Measurements from ENCODE around the gene MPIG6B.

Gene MPIG6B

GRCh38 chr6:31723245-31723979 lies at the start of gene MPIG6B:
Gene MPIG6B, plus strand, starts transcription at chr6:31723373. Its CDS starts 11 bp downstream, at chr6:31723384.
- Mint-ChIP-seq H3K4me1 (peaks cover 33% of the 10 kb centered on the region), H3K36me3 (peaks cover 9% of the 10 kb centered on the region), H3K9me3 (no peaks in the 10 kb centered on the region), H3K27ac (peak within 1 kb of the TSS; percentile 42), H3K4me3 (no peak within 1 kb of the TSS)
- ATAC-seq, result no peak
- DNase-seq (ENCODE audit: low spot score in 2 of 2), result no peak

- Mint-ChIP-seq H3K36me3 (peaks cover 40% of the 10 kb centered on the region), H3K4me3 (no peak overlapping the region), H3K4me1 (peaks cover 30% of the 10 kb centered on the region), H3K9me3 (no peaks in the 10 kb centered on the region), H3K27ac (peak overlapping the region; percentile 65)
- no peak for ATAC-seq
- no peak for DNase-seq (ENCODE audit: low spot score in 2 of 2)
Measured at GRCh38 chr6:31676322-31676903, 46.8 kb upstream of the MPIG6B start.

- no peaks in the 10 kb centered on the region for H3K9me3 Mint-ChIP-seq
- ATAC-seq (no peak), DNase-seq (ENCODE audit: low spot score in 2 of 2) (no peak)
- H3K27ac Mint-ChIP-seq, result peak overlapping the region; percentile 65
- no peak overlapping the region for H3K4me3 Mint-ChIP-seq
- peaks cover 34% of the 10 kb centered on the region for H3K4me1 Mint-ChIP-seq
- H3K36me3 Mint-ChIP-seq, result peaks cover 36% of the 10 kb centered on the region
Measured at GRCh38 chr6:31676904-31677303, 46.3 kb upstream of the MPIG6B start.

- no peak overlapping the region for H3K4me3 Mint-ChIP-seq
- no peak overlapping the region for H3K27ac Mint-ChIP-seq
- H3K4me1 Mint-ChIP-seq, result peaks cover 34% of the 10 kb centered on the region
- no peaks in the 10 kb centered on the region for H3K9me3 Mint-ChIP-seq
- H3K36me3 Mint-ChIP-seq, result peaks cover 35% of the 10 kb centered on the region
- DNase-seq (ENCODE audit: low spot score in 2 of 2), result no peak
- ATAC-seq, result no peak
Measured at GRCh38 chr6:31677955-31678354, 45.2 kb upstream of the MPIG6B start.

GRCh38 chr6:31680226-31681134 lies 42.7 kb upstream of the MPIG6B start, which contains the start of gene LY6G5C:
Gene LY6G5C, minus strand, starts transcription at chr6:31681067. Its CDS starts 694 bp downstream, at chr6:31680373.
- Mint-ChIP-seq H3K4me1 (peaks cover 34% of the 10 kb centered on the region), H3K9me3 (no peaks in the 10 kb centered on the region), H3K36me3 (peaks cover 19% of the 10 kb centered on the region), H3K4me3 (peak within 1 kb of the TSS; percentile 83), H3K27ac (peak within 1 kb of the TSS; percentile 90)
- peak; percentile 83 for ATAC-seq
- peak; percentile 47 to 80 for DNase-seq (ENCODE audit: low spot score in 2 of 2)

GRCh38 chr6:31681135-31681671 lies 42.0 kb upstream of the MPIG6B start:
- H3K36me3 Mint-ChIP-seq, result peaks cover 26% of the 10 kb centered on the region
- ATAC-seq, result peak; percentile 74
- H3K4me3 Mint-ChIP-seq, result peak overlapping the region; percentile 83
- peak in 1 of 2 donors; percentile 71 for DNase-seq (ENCODE audit: low spot score in 2 of 2)
- no peaks in the 10 kb centered on the region for H3K9me3 Mint-ChIP-seq
- peaks cover 34% of the 10 kb centered on the region for H3K4me1 Mint-ChIP-seq
- peak overlapping the region; percentile 90 for H3K27ac Mint-ChIP-seq

- Mint-ChIP-seq H3K27ac (peak overlapping the region; percentile 40), H3K9me3 (no peaks in the 10 kb centered on the region), H3K36me3 (peaks cover 50% of the 10 kb centered on the region), H3K4me3 (no peak overlapping the region), H3K4me1 (peaks cover 26% of the 10 kb centered on the region)
- no peak for DNase-seq (ENCODE audit: low spot score in 2 of 2)
- no peak for ATAC-seq
Measured at GRCh38 chr6:31683591-31683990, 39.6 kb upstream of the MPIG6B start.

- Mint-ChIP-seq H3K27ac (peak overlapping the region; percentile 32), H3K36me3 (peaks cover 68% of the 10 kb centered on the region)
- no peak for ATAC-seq
Measured at GRCh38 chr6:31686483-31686882, 36.7 kb upstream of the MPIG6B start.

GRCh38 chr6:31687321-31687720 lies 35.9 kb upstream of the MPIG6B start:
- no peaks in the 10 kb centered on the region for H3K9me3 Mint-ChIP-seq
- H3K36me3 Mint-ChIP-seq, result peaks cover 69% of the 10 kb centered on the region
- no peak for ATAC-seq

More at GRCh38 chr6:31686483-31686882, 36.7 kb upstream of the MPIG6B start:
- Mint-ChIP-seq H3K4me3 (no peak overlapping the region), H3K4me1 (peaks cover 12% of the 10 kb centered on the region), H3K9me3 (no peaks in the 10 kb centered on the region)
- DNase-seq (ENCODE audit: low spot score in 2 of 2), result no peak

GRCh38 chr6:31687860-31688693 lies 35.1 kb upstream of the MPIG6B start:
- H3K4me3 Mint-ChIP-seq, result no peak overlapping the region
- DNase-seq (ENCODE audit: low spot score in 2 of 2) (no peak), ATAC-seq (no peak)
- peak overlapping the region; percentile 32 for H3K27ac Mint-ChIP-seq
- peaks cover 8% of the 10 kb centered on the region for H3K4me1 Mint-ChIP-seq
- peaks cover 71% of the 10 kb centered on the region for H3K36me3 Mint-ChIP-seq
- H3K9me3 Mint-ChIP-seq, result no peaks in the 10 kb centered on the region

More at GRCh38 chr6:31687321-31687720, 35.9 kb upstream of the MPIG6B start:
- DNase-seq (ENCODE audit: low spot score in 2 of 2), result no peak
- H3K4me3 Mint-ChIP-seq, result no peak overlapping the region
- H3K4me1 Mint-ChIP-seq, result peaks cover 8% of the 10 kb centered on the region
- H3K27ac Mint-ChIP-seq, result peak overlapping the region; percentile 32

GRCh38 chr6:31689249-31690110 lies 33.7 kb upstream of the MPIG6B start:
- Mint-ChIP-seq H3K4me1 (peaks cover 8% of the 10 kb centered on the region), H3K4me3 (no peak overlapping the region), H3K36me3 (peaks cover 85% of the 10 kb centered on the region), H3K27ac (peak overlapping the region; percentile 74), H3K9me3 (no peaks in the 10 kb centered on the region)
- peak; percentile 39 for ATAC-seq
- no peak for DNase-seq (ENCODE audit: low spot score in 2 of 2)

GRCh38 chr6:31690231-31691077 lies 32.7 kb upstream of the MPIG6B start:
- Mint-ChIP-seq H3K27ac (peak overlapping the region; percentile 74), H3K4me3 (no peak overlapping the region), H3K9me3 (no peaks in the 10 kb centered on the region), H3K36me3 (peaks cover 87% of the 10 kb centered on the region), H3K4me1 (peaks cover 8% of the 10 kb centered on the region)
- ATAC-seq, result no peak
- DNase-seq (ENCODE audit: low spot score in 2 of 2), result no peak

GRCh38 chr6:31691078-31691463 lies 32.1 kb upstream of the MPIG6B start:
- peaks cover 8% of the 10 kb centered on the region for H3K4me1 Mint-ChIP-seq
- H3K4me3 Mint-ChIP-seq, result no peak overlapping the region
- no peaks in the 10 kb centered on the region for H3K9me3 Mint-ChIP-seq
- peaks cover 87% of the 10 kb centered on the region for H3K36me3 Mint-ChIP-seq
- no peak overlapping the region for H3K27ac Mint-ChIP-seq
- DNase-seq (ENCODE audit: low spot score in 2 of 2) (no peak), ATAC-seq (no peak)

Measured in stimulated activated effector memory CD8-positive, alpha-beta T cell treated with anti-CD3 and anti-CD28 coated beads, Interleukin-12 subunit alpha, Interleukin-12 subunit beta, amount 100 ng/mL, for 72 hours (primary cell).